GM23248 (cell line): ENCODE data around the gene SHISA9. TPM values are rescaled to one million over a fixed set of nuclear protein-coding genes. Genes with fewer than 3 reads are reported as not detected.

Experiments
- DNase-seq: peaks from one replicate; pipeline ENCODE4 v3.0.0-alpha.2; 2015
- H2AFZ ChIP-seq: fragments of 200-600 bp; sonication (generic); 2 replicates; pipeline ENCODE4 v1.6.1; 2016; ENCODE audit warnings: antibody characterized with exemption
- H3F3A ChIP-seq: fragments of 200-600 bp; sonication (generic); 2 replicates; pipeline ENCODE4 v1.6.1; 2016; ENCODE audit warnings: mild to moderate bottlenecking, antibody characterized with exemption, mixed run types; ENCODE audit not compliant: insufficient read depth
- H3K27ac ChIP-seq: fragments of 200-600 bp; sonication (generic); 2 replicates; pipeline ENCODE4 v1.5.1; 2016; ENCODE audit warnings: mild to moderate bottlenecking
- H3K27me3 ChIP-seq: fragments of 200-600 bp; sonication (generic); replicated peaks from 2 replicates; pipeline ENCODE4 v1.6.1; 2016; ENCODE audit warnings: mild to moderate bottlenecking; ENCODE audit not compliant: insufficient read depth
- H3K36me3 ChIP-seq: fragments of 200-600 bp; sonication (generic); 2 replicates; pipeline ENCODE4 v1.6.1; 2016; ENCODE audit warnings: low read depth, mild to moderate bottlenecking
- H3K4me1 ChIP-seq: fragments of 200-600 bp; sonication (generic); 2 replicates; pipeline ENCODE4 v1.6.1; 2016; ENCODE audit warnings: mild to moderate bottlenecking; ENCODE audit not compliant: insufficient read depth
- H3K4me2 ChIP-seq: fragments of 200-600 bp; sonication (generic); one replicate; pipeline ENCODE4 v1.6.1; 2016; ENCODE audit warnings: mild to moderate bottlenecking; ENCODE audit not compliant: unreplicated experiment
- H3K4me3 ChIP-seq: fragments of 200-600 bp; sonication (generic); 2 replicates; pipeline ENCODE4 v1.5.1; 2016; ENCODE audit warnings: mild to moderate bottlenecking
- H3K79me2 ChIP-seq: fragments of 200-600 bp; sonication (generic); 2 replicates; pipeline ENCODE4 v1.6.1; 2016; ENCODE audit warnings: mild to moderate bottlenecking; ENCODE audit not compliant: insufficient read depth
- H3K9ac ChIP-seq: fragments of 200-600 bp; sonication (generic); 2 replicates; pipeline ENCODE4 v1.6.1; 2016; ENCODE audit warnings: mild to moderate bottlenecking
- H3K9me2 ChIP-seq: fragments of 200-600 bp; sonication (generic); 2 replicates; pipeline ENCODE4 v1.6.1; 2016; ENCODE audit warnings: mixed run types, mild to moderate bottlenecking, moderate library complexity; ENCODE audit not compliant: insufficient read depth
- H3K9me3 ChIP-seq: fragments of 200-600 bp; sonication (generic); one replicate; pipeline ENCODE4 v1.6.1; 2017; ENCODE audit warnings: low read depth
- H4K20me1 ChIP-seq: fragments of 200-600 bp; sonication (generic); 2 replicates; pipeline ENCODE4 v1.6.0; 2016; ENCODE audit not compliant: insufficient read depth
- EZH2 ChIP-seq: fragments of 200-600 bp; sonication (generic); IDR thresholded peaks from 2 replicates; pipeline ENCODE4 v1.6.1; 2018; ENCODE audit warnings: antibody characterized with exemption, mild to moderate bottlenecking; ENCODE audit not compliant: insufficient read depth, poor library complexity, severe bottlenecking
- EZH2phosphoT487 ChIP-seq: fragments of 200-600 bp; sonication (generic); IDR thresholded peaks from 2 replicates; pipeline ENCODE4 v1.6.1; 2018; ENCODE audit warnings: antibody characterized with exemption, moderate library complexity, mild to moderate bottlenecking, low read depth; ENCODE audit not compliant: insufficient read depth
- WGBS, 2 experiments: methylation state at CpG; one replicate each; pipeline ENCODE4 v1.1.6; 2015 to 2017; ENCODE audit warnings: low lambda C conversion rate in 2 of 2, low coverage in 1 of 2; ENCODE audit errors: missing lambda C conversion rate in 2 of 2; 5-methylcytosine and 5-hydroxymethylcytosine counted together
- in situ Hi-C: fragments of 300-500 bp; cut with MboI; formaldehyde crosslinking; loops from 2 replicates; pipeline ENCODE4 v1.15.0; 2020
- polyA plus RNA-seq: library from polyadenylated mRNA; unstranded; fragments of >200 nt; fragmentation: Nextera tagmentation; extraction: Ambion mirVana; gene quantifications from 2 replicates; pipeline ENCODE4 v1.2.1, GENCODE V29; 2016
- total RNA-seq: library from RNA; depleted of rRNA; stranded (reverse); fragments of >200 nt; shearing (Covaris generic); gene quantifications from 2 replicates; pipeline ENCODE4 v1.2.3, GENCODE V29; 2014

SHISA9 gene
- total and polyA plus RNA-seq, 2 experiments from 2014 or later = not detected

DNA sequence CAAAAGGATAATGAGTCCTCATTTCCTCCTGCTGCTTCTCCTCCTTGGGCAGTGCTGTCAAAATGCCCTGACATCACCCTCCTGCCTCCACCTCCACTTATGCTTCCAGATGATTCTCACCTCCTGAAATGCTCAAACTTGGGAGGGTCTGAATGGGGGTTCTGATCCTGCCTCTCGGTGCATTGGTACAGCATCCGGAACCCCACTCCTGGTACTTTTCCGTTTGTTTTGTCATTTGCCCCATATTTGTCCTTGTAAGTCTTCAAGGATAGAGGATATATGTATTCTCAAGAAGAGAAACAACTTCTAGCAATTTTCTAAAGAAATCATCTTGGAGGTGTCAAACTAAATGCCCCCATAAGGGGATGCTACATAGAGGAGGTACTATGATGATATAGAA, 148.3 kb downstream of the SHISA9 start:
- H3K9me3 ChIP-seq = no peaks in the 10 kb centered on the region
- no peaks in the 10 kb centered on the region for H3K36me3 ChIP-seq
- no peak overlapping the region for H3K9ac ChIP-seq
- no peak overlapping the region for H3K27ac ChIP-seq
- no peaks in the 10 kb centered on the region for H3K27me3 ChIP-seq
- no peak overlapping the region for H2AFZ ChIP-seq
- no peaks in the 10 kb centered on the region for H4K20me1 ChIP-seq
- no peak overlapping the region for H3K4me3 ChIP-seq
- in situ Hi-C loops = no loop called here
- no peak for DNase-seq
- TF ChIP-seq EZH2phosphoT487 (no peak), EZH2 (no peak)
- H3F3A ChIP-seq = no peaks in the 10 kb centered on the region
- WGBS, 2 experiments = 44 to 51% methylated on average over 3 of the region's 3 CpGs
- H3K4me2 ChIP-seq = no peak overlapping the region
- H3K4me1 ChIP-seq = no peaks in the 10 kb centered on the region
- H3K79me2 ChIP-seq = no peaks in the 10 kb centered on the region
- no peaks in the 10 kb centered on the region for H3K9me2 ChIP-seq

DNA sequence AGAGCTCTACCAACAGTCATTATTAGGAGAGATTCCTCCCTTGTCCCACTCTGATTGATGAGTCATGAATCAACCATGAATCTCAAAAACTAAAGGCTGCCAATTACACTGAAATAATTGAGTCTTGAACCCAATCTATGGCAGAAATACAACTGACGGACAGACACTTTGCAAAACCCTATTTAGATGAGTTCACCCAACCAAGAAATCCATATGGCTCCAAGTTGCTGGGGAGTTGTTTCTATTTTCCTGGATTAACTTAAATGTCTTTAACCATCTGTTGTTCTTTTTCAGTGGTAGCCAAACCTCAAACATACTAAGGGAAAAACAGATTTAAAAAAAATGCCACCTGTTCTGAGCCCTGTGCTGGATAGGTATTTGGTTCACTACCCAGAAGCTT, 151.0 kb downstream of the SHISA9 start:
- Histone ChIP-seq H3F3A (no peaks in the 10 kb centered on the region), H3K9me2 (no peaks in the 10 kb centered on the region), H3K4me2 (no peak overlapping the region), H3K9me3 (no peaks in the 10 kb centered on the region), H3K27ac (no peak overlapping the region), H3K79me2 (no peaks in the 10 kb centered on the region), H2AFZ (no peak overlapping the region), H3K9ac (no peak overlapping the region), H3K36me3 (no peaks in the 10 kb centered on the region), H3K27me3 (no peaks in the 10 kb centered on the region), H4K20me1 (no peaks in the 10 kb centered on the region), H3K4me3 (no peak overlapping the region), H3K4me1 (no peaks in the 10 kb centered on the region)
- in situ Hi-C loops = no loop called here
- 12 to 17% methylated on average over 1 of the region's 1 CpG for WGBS, 2 experiments
- DNase-seq = no peak
- TF ChIP-seq EZH2 = no peak
- no peak for TF ChIP-seq EZH2phosphoT487

DNA sequence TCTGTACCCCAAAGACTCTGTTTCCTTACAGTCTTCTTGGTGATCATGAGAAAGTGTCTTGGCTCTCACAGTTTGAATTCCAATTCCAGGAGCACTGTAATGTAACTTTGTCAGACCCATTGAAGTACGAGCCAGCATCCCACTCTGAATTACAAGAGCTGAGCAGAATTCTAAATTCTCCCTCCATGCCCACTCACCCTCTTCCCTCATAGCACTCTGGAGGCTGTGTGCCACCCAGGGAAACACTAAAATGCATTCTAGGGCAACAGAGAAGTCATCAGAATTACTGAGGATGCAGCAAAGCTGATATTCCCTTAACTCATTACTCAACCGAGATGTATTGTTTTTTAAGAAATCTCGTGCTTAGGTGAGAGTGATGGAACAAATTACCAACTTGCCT, 154.1 kb downstream of the SHISA9 start:
- no peaks in the 10 kb centered on the region for H3K79me2 ChIP-seq
- no peaks in the 10 kb centered on the region for H3K27me3 ChIP-seq
- H3K9me3 ChIP-seq = no peaks in the 10 kb centered on the region
- H3K27ac ChIP-seq = no peak overlapping the region
- H3K36me3 ChIP-seq = no peaks in the 10 kb centered on the region
- H4K20me1 ChIP-seq = no peaks in the 10 kb centered on the region
- H2AFZ ChIP-seq = no peak overlapping the region
- H3K9me2 ChIP-seq = no peaks in the 10 kb centered on the region
- no peak overlapping the region for H3K4me3 ChIP-seq
- H3F3A ChIP-seq = no peaks in the 10 kb centered on the region
- in situ Hi-C loops = no loop called here
- H3K4me2 ChIP-seq = no peak overlapping the region
- no peaks in the 10 kb centered on the region for H3K4me1 ChIP-seq
- no peak for TF ChIP-seq EZH2phosphoT487
- TF ChIP-seq EZH2 = no peak
- H3K9ac ChIP-seq = no peak overlapping the region
- no peak for DNase-seq
- WGBS, 2 experiments = 35 to 38% methylated on average over 3 of the region's 3 CpGs

DNA sequence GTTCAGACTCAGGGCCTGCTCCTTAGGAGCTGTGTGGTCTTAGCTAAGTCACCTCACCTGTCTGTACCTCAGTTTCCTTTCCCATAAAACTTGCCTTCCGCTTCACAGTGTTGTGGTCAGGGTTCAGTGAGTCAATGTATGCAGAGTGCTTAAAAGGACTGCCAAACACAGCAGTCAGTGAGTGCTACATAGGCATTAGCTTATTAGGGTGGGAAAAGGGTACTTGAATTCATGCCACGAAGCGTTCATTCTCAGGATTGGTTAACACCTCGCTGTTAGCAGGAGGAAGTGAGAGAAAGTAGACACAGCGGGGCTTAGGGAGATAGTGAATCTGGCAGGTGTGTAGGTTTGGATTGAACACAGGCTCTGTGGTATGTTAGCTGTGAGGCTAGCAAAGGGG, 155.2 kb downstream of the SHISA9 start:
- no peak overlapping the region for H3K9ac ChIP-seq
- in situ Hi-C loops = no loop called here
- DNase-seq = no peak

DNA sequence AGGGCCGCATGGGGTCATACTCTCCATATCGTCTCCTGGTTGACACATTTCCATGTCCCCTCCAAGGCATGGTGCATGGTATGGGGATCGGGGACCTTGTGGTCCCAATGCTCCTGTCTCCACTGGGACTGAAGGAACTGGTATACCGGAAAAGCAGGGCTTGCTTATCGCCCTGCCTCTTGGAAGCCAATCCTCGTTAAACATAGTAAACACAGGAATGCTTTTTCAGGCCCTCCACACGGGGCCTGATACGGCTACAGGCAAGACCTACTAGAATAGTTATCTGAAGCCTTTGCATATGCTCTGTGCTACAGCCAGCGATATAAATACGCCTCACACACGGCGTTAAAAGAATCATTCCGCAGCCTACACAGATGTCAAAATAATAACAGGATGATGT, 159.5 kb downstream of the SHISA9 start:
- Histone ChIP-seq H4K20me1 (no peaks in the 10 kb centered on the region), H3F3A (no peaks in the 10 kb centered on the region), H3K4me1 (no peaks in the 10 kb centered on the region), H3K36me3 (no peaks in the 10 kb centered on the region), H3K9me3 (no peaks in the 10 kb centered on the region), H3K27me3 (no peaks in the 10 kb centered on the region), H3K4me2 (no peak overlapping the region), H3K9ac (no peak overlapping the region), H3K4me3 (no peak overlapping the region), H3K27ac (no peak overlapping the region), H2AFZ (no peak overlapping the region), H3K79me2 (no peaks in the 10 kb centered on the region), H3K9me2 (no peaks in the 10 kb centered on the region)
- DNase-seq = no peak
- WGBS, 2 experiments = 35 to 37% methylated on average over 13 of the region's 13 CpGs
- no peak for TF ChIP-seq EZH2
- no peak for TF ChIP-seq EZH2phosphoT487
- in situ Hi-C loops = no loop called here

More for the DNA sequence above, 155.2 kb downstream of the SHISA9 start:
- Histone ChIP-seq H3K79me2 (no peaks in the 10 kb centered on the region), H3K4me1 (no peaks in the 10 kb centered on the region), H3K27ac (no peak overlapping the region), H3F3A (no peaks in the 10 kb centered on the region), H2AFZ (no peak overlapping the region), H4K20me1 (no peaks in the 10 kb centered on the region), H3K36me3 (no peaks in the 10 kb centered on the region), H3K4me3 (no peak overlapping the region), H3K27me3 (no peaks in the 10 kb centered on the region), H3K4me2 (no peak overlapping the region), H3K9me3 (no peaks in the 10 kb centered on the region), H3K9me2 (no peaks in the 10 kb centered on the region)
- TF ChIP-seq EZH2phosphoT487 = no peak
- no peak for TF ChIP-seq EZH2
- 22 to 23% methylated on average over 5 of the region's 5 CpGs for WGBS, 2 experiments
